Uterus (tissue), 2 donors: ENCODE measurements around the gene CLASP2.

Experiments used
- CTCF ChIP-seq, 4 experiments: fragments of 200-600 bp in 2 of 4; fragments of 450-650 bp in 2 of 4; sonication (generic) in 2 of 4; IDR thresholded peaks; one replicate each; pipeline ENCODE4 v1.5.1; 2016 to 2019; ENCODE audit warnings: antibody characterized with exemption in 4 of 4, mild to moderate bottlenecking in 2 of 4, moderate library complexity in 1 of 4
- POLR2A ChIP-seq, 2 donors: fragments of 450-650 bp; IDR thresholded peaks; one replicate each; pipeline ENCODE4 v1.6.1; 2016; ENCODE audit warnings: antibody characterized with exemption in 2 of 2, mild to moderate bottlenecking in 1 of 2, moderate library complexity in 1 of 2

- no peak for TF ChIP-seq CTCF (IDR thresholded peaks at IDR 0.05)
- no peak for TF ChIP-seq POLR2A (IDR thresholded peaks at IDR 0.05)
Observed at GRCh38 chr3:33681667-33682066, 36.4 kb downstream of the CLASP2 start.
